Measurements from ENCODE around the gene C2orf49. TPM values are rescaled to one million over a fixed set of nuclear protein-coding genes. Genes with fewer than 3 reads are reported as not detected.

The C2orf49 gene
- 10 to 100 TPM; 20.5 to 23.1 TPM for total RNA-seq

GRCh38 chr2:105337122-105338019 lies at the start of gene C2orf49:
TSS of gene C2orf49 (plus strand) at chr2:105337540. CDS start at chr2:105337588, 48 bp downstream.
- Mint-ChIP-seq H3K9me3 (ENCODE audit: low read depth) (no peaks in the 10 kb centered on the region), H3K27me3 (no peaks in the 10 kb centered on the region)
- CTCF ChIA-PET = interaction anchor here (1.2 to 1.3 kb wide), 2 partner anchors 22 to 184 kb away, joined by 3 to 5 read pairs; no protein-coding TSS in a partner anchor

GRCh38 chr2:105287692-105288091 lies 49.6 kb upstream of the C2orf49 start:
- Mint-ChIP-seq H3K9me3 (ENCODE audit: low read depth) (no peaks in the 10 kb centered on the region), H3K36me3 (peaks cover 12% of the 10 kb centered on the region), H3K4me3 (no peak overlapping the region), H3K27me3 (no peaks in the 10 kb centered on the region), H3K4me1 (peaks cover 2% of the 10 kb centered on the region), H3K27ac (no peak overlapping the region)
- ATAC-seq (peak; percentile 47), DNase-seq (peak; percentile 58)
- CTCF ChIA-PET = interaction anchor here (0.6 to 1.7 kb wide), 13 partner anchors 10 to 361 kb away, joined by 3 to 6 read pairs (median 3); no protein-coding TSS in a partner anchor

More at GRCh38 chr2:105337122-105338019, at the start of gene C2orf49:
- H3K4me3 Mint-ChIP-seq = peak within 1 kb of the TSS; percentile 92
- peaks cover 15% of the 10 kb centered on the region for H3K36me3 Mint-ChIP-seq
- peak within 1 kb of the TSS; percentile 100 for H3K27ac Mint-ChIP-seq
- peaks cover 48% of the 10 kb centered on the region for H3K4me1 Mint-ChIP-seq
- peak; percentile 92 for ATAC-seq
- DNase-seq = peak; percentile 92

GRCh38 chr2:105288133-105288532 lies 49.2 kb upstream of the C2orf49 start:
- DNase-seq = no peak
- Mint-ChIP-seq H3K27ac (no peak overlapping the region), H3K4me1 (peaks cover 2% of the 10 kb centered on the region), H3K36me3 (peaks cover 12% of the 10 kb centered on the region), H3K27me3 (no peaks in the 10 kb centered on the region), H3K4me3 (no peak overlapping the region), H3K9me3 (ENCODE audit: low read depth) (no peaks in the 10 kb centered on the region)
- ATAC-seq = no peak
- CTCF ChIA-PET = interaction anchor here (0.6 to 1.7 kb wide), 13 partner anchors 10 to 361 kb away, joined by 3 to 6 read pairs (median 3); no protein-coding TSS in a partner anchor

- H3K27me3 Mint-ChIP-seq = no peaks in the 10 kb centered on the region
- DNase-seq = no peak
- peaks cover 4% of the 10 kb centered on the region for H3K4me1 Mint-ChIP-seq
- no peak overlapping the region for H3K27ac Mint-ChIP-seq
- no peak for ATAC-seq
- peaks cover 20% of the 10 kb centered on the region for H3K36me3 Mint-ChIP-seq
- CTCF ChIA-PET = no interaction called here
- H3K4me3 Mint-ChIP-seq = no peak overlapping the region
- H3K9me3 Mint-ChIP-seq (ENCODE audit: low read depth) = no peaks in the 10 kb centered on the region
These were observed 46.2 kb upstream of the C2orf49 start for GRCh38 chr2:105290981-105291660.

GRCh38 chr2:105291981-105292380 lies 45.4 kb upstream of the C2orf49 start:
- Mint-ChIP-seq H3K4me1 (peaks cover 4% of the 10 kb centered on the region), H3K27ac (no peak overlapping the region), H3K27me3 (no peaks in the 10 kb centered on the region), H3K9me3 (ENCODE audit: low read depth) (no peaks in the 10 kb centered on the region), H3K36me3 (peaks cover 22% of the 10 kb centered on the region), H3K4me3 (no peak overlapping the region)
- ATAC-seq = no peak
- DNase-seq = no peak
- CTCF ChIA-PET = interaction anchor here (1.6 kb wide), 2 partner anchors 8 to 17 kb away, joined by 4 read pairs; no protein-coding TSS in a partner anchor

- no peaks in the 10 kb centered on the region for H3K9me3 Mint-ChIP-seq (ENCODE audit: low read depth)
- peaks cover 2% of the 10 kb centered on the region for H3K4me1 Mint-ChIP-seq
- no peak overlapping the region for H3K27ac Mint-ChIP-seq
- CTCF ChIA-PET = interaction anchor here (0.9 to 1.3 kb wide), 3 partner anchors 15 to 178 kb away, joined by 3 to 4 read pairs (median 3); no protein-coding TSS in a partner anchor
- H3K27me3 Mint-ChIP-seq = no peaks in the 10 kb centered on the region
- H3K36me3 Mint-ChIP-seq = peaks cover 34% of the 10 kb centered on the region
- no peak for DNase-seq
- no peak for ATAC-seq
- no peak overlapping the region for H3K4me3 Mint-ChIP-seq
These were observed 43.3 kb upstream of the C2orf49 start for GRCh38 chr2:105294046-105294445.

- DNase-seq = peak; percentile 63
- ATAC-seq = peak; percentile 78
- Mint-ChIP-seq H3K27me3 (no peaks in the 10 kb centered on the region), H3K4me1 (peaks cover 2% of the 10 kb centered on the region), H3K27ac (no peak overlapping the region), H3K9me3 (ENCODE audit: low read depth) (no peaks in the 10 kb centered on the region), H3K36me3 (peaks cover 34% of the 10 kb centered on the region), H3K4me3 (no peak overlapping the region)
- CTCF ChIA-PET = interaction anchor here (0.9 to 1.3 kb wide), 4 partner anchors 14 to 179 kb away, joined by 3 to 4 read pairs (median 3); no protein-coding TSS in a partner anchor
These were observed 42.4 kb upstream of the C2orf49 start for GRCh38 chr2:105294844-105295481.

- no peak overlapping the region for H3K27ac Mint-ChIP-seq
- ATAC-seq (no peak), DNase-seq (no peak)
- CTCF ChIA-PET = interaction anchor here (0.6 kb wide), 1 partner anchor 14 kb away, joined by 3 read pairs; no protein-coding TSS in a partner anchor
- H3K4me3 Mint-ChIP-seq = no peak overlapping the region
- H3K36me3 Mint-ChIP-seq = peaks cover 31% of the 10 kb centered on the region
- H3K9me3 Mint-ChIP-seq (ENCODE audit: low read depth) = no peaks in the 10 kb centered on the region
- no peaks in the 10 kb centered on the region for H3K27me3 Mint-ChIP-seq
- H3K4me1 Mint-ChIP-seq = peaks cover 5% of the 10 kb centered on the region
These were observed 41.2 kb upstream of the C2orf49 start for GRCh38 chr2:105296017-105296611.

- no peaks in the 10 kb centered on the region for H3K27me3 Mint-ChIP-seq
- H3K36me3 Mint-ChIP-seq = peaks cover 26% of the 10 kb centered on the region
- CTCF ChIA-PET = interaction anchor here (1.3 kb wide), 1 partner anchor 9 kb away, joined by 4 read pairs; no protein-coding TSS in a partner anchor
- no peaks in the 10 kb centered on the region for H3K9me3 Mint-ChIP-seq (ENCODE audit: low read depth)
- no peak overlapping the region for H3K27ac Mint-ChIP-seq
- DNase-seq (peak; percentile 33), ATAC-seq (no peak)
- no peak overlapping the region for H3K4me3 Mint-ChIP-seq
- H3K4me1 Mint-ChIP-seq = peaks cover 16% of the 10 kb centered on the region
These were observed 40.1 kb upstream of the C2orf49 start for GRCh38 chr2:105297216-105297615.

- H3K27ac Mint-ChIP-seq = no peak overlapping the region
- peak; percentile 35 for DNase-seq
- CTCF ChIA-PET = interaction anchor here (1.3 kb wide), 1 partner anchor 10 kb away, joined by 4 read pairs; no protein-coding TSS in a partner anchor
- no peaks in the 10 kb centered on the region for H3K27me3 Mint-ChIP-seq
- no peak for ATAC-seq
- peaks cover 26% of the 10 kb centered on the region for H3K36me3 Mint-ChIP-seq
- H3K4me3 Mint-ChIP-seq = no peak overlapping the region
- no peaks in the 10 kb centered on the region for H3K9me3 Mint-ChIP-seq (ENCODE audit: low read depth)
- peaks cover 21% of the 10 kb centered on the region for H3K4me1 Mint-ChIP-seq
These were observed 39.3 kb upstream of the C2orf49 start for GRCh38 chr2:105298017-105298416.

GRCh38 chr2:105299290-105299689 lies 38.0 kb upstream of the C2orf49 start:
- Mint-ChIP-seq H3K4me1 (peaks cover 27% of the 10 kb centered on the region), H3K36me3 (peaks cover 24% of the 10 kb centered on the region), H3K4me3 (no peak overlapping the region), H3K27me3 (no peaks in the 10 kb centered on the region), H3K9me3 (ENCODE audit: low read depth) (no peaks in the 10 kb centered on the region), H3K27ac (no peak overlapping the region)
- no peak for ATAC-seq
- DNase-seq = peak; percentile 38
- CTCF ChIA-PET = interaction anchor here (1.5 kb wide), 1 partner anchor 21 kb away, joined by 3 read pairs; no protein-coding TSS in a partner anchor

- Mint-ChIP-seq H3K27me3 (no peaks in the 10 kb centered on the region), H3K36me3 (peaks cover 19% of the 10 kb centered on the region), H3K27ac (no peak overlapping the region), H3K9me3 (ENCODE audit: low read depth) (no peaks in the 10 kb centered on the region), H3K4me3 (no peak overlapping the region), H3K4me1 (peaks cover 25% of the 10 kb centered on the region)
- CTCF ChIA-PET = interaction anchor here (0.9 to 1.3 kb wide), 2 partner anchors 14 to 29 kb away, joined by 5 to 6 read pairs; no protein-coding TSS in a partner anchor
- ATAC-seq (peak; percentile 65), DNase-seq (peak; percentile 74)
These were observed 35.7 kb upstream of the C2orf49 start for GRCh38 chr2:105301646-105302045.
